ENCODE data around the gene TACSTD2.

DNA sequence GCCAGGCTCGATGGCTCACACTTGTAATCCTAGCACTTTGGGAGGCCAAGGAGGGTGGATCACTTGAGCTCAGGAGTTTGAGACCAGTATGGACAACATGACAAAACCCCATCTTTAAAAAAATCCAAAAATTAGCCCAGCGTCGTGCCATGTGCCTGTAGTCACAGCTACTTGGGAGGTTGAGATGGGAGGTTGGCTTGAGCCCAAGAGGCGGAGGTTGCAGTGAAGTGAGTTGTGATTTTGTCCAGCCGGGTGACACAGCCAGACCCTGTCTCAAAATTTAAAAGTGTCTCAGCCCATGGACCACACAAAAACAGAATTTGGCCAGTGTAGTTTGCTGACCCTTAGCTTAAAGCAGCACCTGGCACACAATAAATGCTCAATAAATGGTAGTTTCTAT is 11.3 kb upstream of the TACSTD2 start:
- TF ChIP-seq, protein P1, sequence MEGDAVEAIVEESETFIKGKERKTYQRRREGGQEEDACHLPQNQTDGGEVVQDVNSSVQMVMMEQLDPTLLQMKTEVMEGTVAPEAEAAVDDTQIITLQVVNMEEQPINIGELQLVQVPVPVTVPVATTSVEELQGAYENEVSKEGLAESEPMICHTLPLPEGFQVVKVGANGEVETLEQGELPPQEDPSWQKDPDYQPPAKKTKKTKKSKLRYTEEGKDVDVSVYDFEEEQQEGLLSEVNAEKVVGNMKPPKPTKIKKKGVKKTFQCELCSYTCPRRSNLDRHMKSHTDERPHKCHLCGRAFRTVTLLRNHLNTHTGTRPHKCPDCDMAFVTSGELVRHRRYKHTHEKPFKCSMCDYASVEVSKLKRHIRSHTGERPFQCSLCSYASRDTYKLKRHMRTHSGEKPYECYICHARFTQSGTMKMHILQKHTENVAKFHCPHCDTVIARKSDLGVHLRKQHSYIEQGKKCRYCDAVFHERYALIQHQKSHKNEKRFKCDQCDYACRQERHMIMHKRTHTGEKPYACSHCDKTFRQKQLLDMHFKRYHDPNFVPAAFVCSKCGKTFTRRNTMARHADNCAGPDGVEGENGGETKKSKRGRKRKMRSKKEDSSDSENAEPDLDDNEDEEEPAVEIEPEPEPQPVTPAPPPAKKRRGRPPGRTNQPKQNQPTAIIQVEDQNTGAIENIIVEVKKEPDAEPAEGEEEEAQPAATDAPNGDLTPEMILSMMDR (IDR thresholded peaks at IDR 0.05), result no peak
- no peak for TF ChIP-seq POLR2AphosphoS5 (IDR thresholded peaks at IDR 0.05)
- no peak for TF ChIP-seq POLR2A (IDR thresholded peaks at IDR 0.05)

Data from transverse colon (tissue), 4 donors.